SK-N-SH (cell line): ENCODE measurements around the gene TRIM27.

Source experiments
- CTCF ChIP-seq: fragments of 200-600 bp; sonication (generic); IDR thresholded peaks from 2 replicates; pipeline ENCODE4 v1.6.1; 2017; ENCODE audit warnings: antibody characterized with exemption, mild to moderate bottlenecking, moderate library complexity
- TCF12 ChIP-seq: IDR thresholded peaks from 2 replicates; pipeline ENCODE4 v1.4.0; 2012

- TF ChIP-seq TCF12 (no peak), CTCF (no peak)
Observed at GRCh38 chr6:28892525-28892924, 31.3 kb downstream of the TRIM27 start.
